Measurements from ENCODE around the gene PLEKHG2. TPM values are rescaled to one million over a fixed set of nuclear protein-coding genes. Genes with fewer than 3 reads are reported as not detected.
"Not testable (repeated sequence)": the region's sequence is repeated elsewhere in the genome, so short reads cannot be mapped to it uniquely, and the experiment has no call there.

PLEKHG2 gene
- total and polyA plus RNA-seq, 12 donors = 3.6 to 44.8 (median 17.1) TPM

DNA sequence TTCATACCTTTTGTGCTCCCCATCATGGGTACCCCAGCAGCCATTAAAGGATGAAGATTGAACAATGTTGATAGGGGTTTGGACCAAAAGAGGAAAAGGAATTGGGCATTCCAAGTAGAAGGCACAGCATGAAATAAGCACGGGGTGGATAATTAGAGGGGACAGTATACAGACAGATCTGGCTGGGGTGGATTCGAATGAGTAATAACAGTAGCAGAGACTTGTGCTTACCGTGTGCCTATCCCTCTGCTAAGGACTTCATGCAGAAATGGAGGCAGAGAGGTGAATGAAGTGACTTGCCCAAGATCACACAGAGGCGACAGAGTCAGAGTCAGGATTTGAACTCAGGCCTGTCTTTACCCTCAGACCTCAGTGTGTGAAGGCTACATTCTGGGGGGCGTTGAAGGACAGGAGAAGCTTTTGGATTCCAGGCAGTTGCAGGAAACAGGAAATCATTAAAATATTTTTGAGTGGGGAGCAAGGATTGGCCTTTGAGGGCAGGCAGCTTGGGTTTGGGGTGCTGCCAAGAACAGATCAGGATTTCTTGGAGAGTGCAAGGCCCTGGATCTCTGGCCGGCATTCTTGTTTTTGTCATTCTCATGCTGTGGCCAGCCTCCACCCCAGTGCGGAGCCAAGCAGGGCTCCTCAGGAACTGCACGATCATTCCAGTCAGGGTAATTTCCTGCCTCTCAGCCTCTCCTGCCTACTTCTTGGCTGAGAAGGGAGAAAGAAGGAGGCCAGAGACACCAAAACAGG is 40.2 kb upstream of the PLEKHG2 start:
- no peak for TF ChIP-seq CTCF (IDR thresholded peaks at IDR 0.05)
- TF ChIP-seq POLR2A (IDR thresholded peaks at IDR 0.05) = peak in 1 of 2 donors; percentile 48
- 29 to 42% (median 39%) methylated on average over 8 of the region's 8 CpGs for WGBS, 4 donors
- Histone ChIP-seq H3K36me3 (replicated peaks in 1 of 2) (peaks cover 0 to 47% of the 10 kb centered on the region in 2 donors), H3K27me3 (no peaks in the 10 kb centered on the region), H3K4me1 (replicated peaks in 1 of 2) (peaks cover 13 to 20% of the 10 kb centered on the region in 2 donors), H3K27ac (peak overlapping the region; percentile 74 to 96 (median 85)), H3K4me3 (no peak overlapping the region), H3K9me3 (replicated peaks in 1 of 3) (no peaks in the 10 kb centered on the region)
- intact Hi-C loops (cut with DNase I) = no loop called here
- DNase-seq = peak; percentile 77 to 95 (median 93)

GRCh38 chr19:39372941-39373340 is 39.5 kb upstream of the PLEKHG2 start:
- TF ChIP-seq CTCF (IDR thresholded peaks at IDR 0.05) (no peak), POLR2A (IDR thresholded peaks at IDR 0.05) (no peak)
- H3K27ac ChIP-seq = peak overlapping the region; percentile 74 to 96 (median 85)
- no peak overlapping the region for H3K4me3 ChIP-seq
- peak in 2 of 7 donors; percentile 40 to 44 for DNase-seq
- H3K36me3 ChIP-seq (replicated peaks in 1 of 2) = peaks cover 0 to 54% of the 10 kb centered on the region in 2 donors
- H3K4me1 ChIP-seq (replicated peaks in 1 of 2) = peaks cover 13 to 20% of the 10 kb centered on the region in 2 donors
- 32 to 59% (median 47%) methylated on average over 2 of the region's 2 CpGs for WGBS, 4 donors
- no peaks in the 10 kb centered on the region for H3K9me3 ChIP-seq (replicated peaks in 1 of 3)
- intact Hi-C loops (cut with DNase I) = no loop called here
- no peaks in the 10 kb centered on the region for H3K27me3 ChIP-seq

GRCh38 chr19:39375929-39376328 is 36.5 kb upstream of the PLEKHG2 start:
- intact Hi-C loops (cut with DNase I) = no loop called here
- no peak for DNase-seq
- no peak overlapping the region for H3K4me3 ChIP-seq
- peaks cover 0 to 67% of the 10 kb centered on the region in 2 donors for H3K36me3 ChIP-seq (replicated peaks in 1 of 2)
- TF ChIP-seq POLR2A (IDR thresholded peaks at IDR 0.05) = no peak
- no peaks in the 10 kb centered on the region for H3K9me3 ChIP-seq (replicated peaks in 1 of 3)
- H3K27me3 ChIP-seq = no peaks in the 10 kb centered on the region
- H3K27ac ChIP-seq = no peak overlapping the region
- peaks cover 13 to 20% of the 10 kb centered on the region in 2 donors for H3K4me1 ChIP-seq (replicated peaks in 1 of 2)

- intact Hi-C loops (cut with DNase I) = no loop called here
- H3K27ac ChIP-seq = no peak overlapping the region
- H3K4me3 ChIP-seq = no peak overlapping the region
- peaks cover 6 to 10% of the 10 kb centered on the region in 2 donors for H3K4me1 ChIP-seq (replicated peaks in 1 of 2)
- H3K36me3 ChIP-seq (replicated peaks in 1 of 2) = peaks cover 0 to 82% of the 10 kb centered on the region in 2 donors
- no peaks in the 10 kb centered on the region for H3K9me3 ChIP-seq (replicated peaks in 1 of 3)
- WGBS, 4 donors = 79 to 84% (median 82%) methylated on average over 15 to 18 of the region's 18 CpGs
- TF ChIP-seq CTCF (IDR thresholded peaks at IDR 0.05) (no peak), POLR2A (IDR thresholded peaks at IDR 0.05) (no peak)
- no peaks in the 10 kb centered on the region for H3K27me3 ChIP-seq
- no peak for DNase-seq
Observed at GRCh38 chr19:39377373-39378362, 34.8 kb upstream of the PLEKHG2 start.

- H3K27me3 ChIP-seq; H3K27ac ChIP-seq; H3K9me3 ChIP-seq (replicated peaks in 1 of 3); H3K4me3 ChIP-seq; H3K4me1 ChIP-seq (replicated peaks in 1 of 2); DNase-seq; intact Hi-C loops (cut with DNase I): not testable (repeated sequence)
- H3K36me3 ChIP-seq (replicated peaks in 1 of 2) = peaks cover 0 to 94% of the 10 kb centered on the region in 2 donors
- 92 to 98% (median 96%) methylated on average over 4 of the region's 4 CpGs for WGBS, 4 donors
Observed at GRCh38 chr19:39379366-39379765, 33.1 kb upstream of the PLEKHG2 start.
